AG10803 (cell line): Measurements from ENCODE around the gene GRM1.
"Not testable (repeated sequence)": the region's sequence is repeated elsewhere in the genome, so short reads cannot be mapped to it uniquely, and the experiment has no call there.

Source experiments
- DNase-seq: peaks from one replicate; pipeline ENCODE4 v3.0.0; 2010; ENCODE audit warnings: low read depth
- H3K4me3 ChIP-seq: 2 replicates; pipeline ENCODE4 v1.5.1; 2011; ENCODE audit warnings: mild to moderate bottlenecking, low read length, control low read depth
- CTCF ChIP-seq: conservative IDR thresholded peaks from 2 replicates; pipeline ENCODE4 v1.5.1; 2011; ENCODE audit warnings: mild to moderate bottlenecking, low read length, control low read depth, inconsistent platforms

GRM1 gene

GRCh38 chr6:146240322-146240721 lies 211.5 kb downstream of the GRM1 start:
- no peak for TF ChIP-seq CTCF
- DNase-seq: no peak
- no peak overlapping the region for H3K4me3 ChIP-seq

- H3K4me3 ChIP-seq: no peak overlapping the region
- no peak for DNase-seq
- TF ChIP-seq CTCF: no peak
Measured at GRCh38 chr6:146240807-146241206, 211.9 kb downstream of the GRM1 start.

GRCh38 chr6:146243646-146244045 lies 214.8 kb downstream of the GRM1 start:
- not testable (repeated sequence) for DNase-seq, H3K4me3 ChIP-seq

- TF ChIP-seq CTCF: no peak
- no peak for DNase-seq
- no peak overlapping the region for H3K4me3 ChIP-seq
Measured at GRCh38 chr6:146244630-146245143, 215.8 kb downstream of the GRM1 start.

GRCh38 chr6:146246028-146246427 lies 217.2 kb downstream of the GRM1 start:
- no peak overlapping the region for H3K4me3 ChIP-seq
- no peak for DNase-seq
- TF ChIP-seq CTCF: no peak

GRCh38 chr6:146253691-146254090 lies 224.8 kb downstream of the GRM1 start:
- DNase-seq: no peak
- no peak for TF ChIP-seq CTCF
- no peak overlapping the region for H3K4me3 ChIP-seq

GRCh38 chr6:146258206-146258605 lies 229.3 kb downstream of the GRM1 start:
- H3K4me3 ChIP-seq: no peak overlapping the region
- TF ChIP-seq CTCF: no peak
- peak; percentile 18 for DNase-seq

GRCh38 chr6:146260886-146261285 lies 232.0 kb downstream of the GRM1 start:
- no peak for DNase-seq
- TF ChIP-seq CTCF: no peak

More at GRCh38 chr6:146260886-146261285, 232.0 kb downstream of the GRM1 start:
- no peak overlapping the region for H3K4me3 ChIP-seq
